Left forelimb (tissue), 1 donor: Measurements from ENCODE around the gene MLANA.

Experiments used
- DNase-seq: peaks from one replicate; pipeline ENCODE4 v3.0.0-alpha.2; 2018; ENCODE audit warnings: low spot score

MLANA gene

DNA sequence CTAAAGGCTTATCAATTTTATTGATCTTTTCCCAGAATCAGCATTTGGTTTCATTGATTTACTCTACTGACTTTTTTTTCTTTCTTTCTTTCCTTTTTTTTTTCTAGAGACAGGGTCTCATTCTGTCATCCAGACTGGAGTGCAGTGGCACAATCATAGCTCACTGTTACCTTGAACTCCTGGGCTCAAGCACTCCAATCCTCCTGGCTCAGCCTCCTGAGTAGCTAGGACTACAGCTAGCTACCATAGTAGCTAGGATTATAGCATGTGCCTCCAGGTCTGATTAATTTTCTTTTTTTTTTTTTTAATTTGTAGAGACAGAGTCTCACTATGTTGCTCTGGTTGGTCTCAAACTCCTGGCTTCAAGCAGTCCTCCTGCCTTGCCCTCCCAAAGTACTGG, 11.7 kb downstream of the MLANA start:
- DNase-seq: no peak

DNA sequence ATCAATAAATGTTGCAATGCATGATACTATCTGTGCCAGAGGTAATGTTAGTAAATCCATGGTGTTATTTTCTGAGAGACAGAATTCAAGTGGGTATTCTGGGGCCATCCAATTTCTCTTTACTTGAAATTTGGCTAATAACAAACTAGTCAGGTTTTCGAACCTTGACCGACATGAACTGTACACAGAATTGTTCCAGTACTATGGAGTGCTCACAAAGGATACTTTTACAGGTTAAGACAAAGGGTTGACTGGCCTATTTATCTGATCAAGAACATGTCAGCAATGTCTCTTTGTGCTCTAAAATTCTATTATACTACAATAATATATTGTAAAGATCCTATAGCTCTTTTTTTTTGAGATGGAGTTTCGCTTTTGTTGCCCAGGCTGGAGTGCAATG, 18.2 kb downstream of the MLANA start:
- DNase-seq: no peak

DNA sequence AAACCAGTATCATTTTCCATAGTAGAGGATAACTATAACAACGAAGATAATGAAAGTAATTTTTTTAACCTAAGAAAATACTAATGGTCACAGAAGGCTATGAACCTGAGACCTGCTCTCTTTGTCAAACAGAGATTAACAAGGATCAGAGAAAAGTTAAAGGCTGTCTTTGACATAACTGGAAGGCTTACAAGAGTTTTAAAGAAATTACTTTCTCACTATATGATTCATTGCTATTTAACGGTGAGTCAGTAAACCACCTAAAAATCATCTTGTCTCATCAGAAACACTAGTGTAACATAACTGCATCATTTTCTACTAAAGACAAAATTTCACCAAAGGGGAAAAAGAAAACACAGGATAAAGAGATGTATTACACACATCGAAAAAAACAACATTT, 19.3 kb downstream of the MLANA start:
- DNase-seq: no peak

DNA sequence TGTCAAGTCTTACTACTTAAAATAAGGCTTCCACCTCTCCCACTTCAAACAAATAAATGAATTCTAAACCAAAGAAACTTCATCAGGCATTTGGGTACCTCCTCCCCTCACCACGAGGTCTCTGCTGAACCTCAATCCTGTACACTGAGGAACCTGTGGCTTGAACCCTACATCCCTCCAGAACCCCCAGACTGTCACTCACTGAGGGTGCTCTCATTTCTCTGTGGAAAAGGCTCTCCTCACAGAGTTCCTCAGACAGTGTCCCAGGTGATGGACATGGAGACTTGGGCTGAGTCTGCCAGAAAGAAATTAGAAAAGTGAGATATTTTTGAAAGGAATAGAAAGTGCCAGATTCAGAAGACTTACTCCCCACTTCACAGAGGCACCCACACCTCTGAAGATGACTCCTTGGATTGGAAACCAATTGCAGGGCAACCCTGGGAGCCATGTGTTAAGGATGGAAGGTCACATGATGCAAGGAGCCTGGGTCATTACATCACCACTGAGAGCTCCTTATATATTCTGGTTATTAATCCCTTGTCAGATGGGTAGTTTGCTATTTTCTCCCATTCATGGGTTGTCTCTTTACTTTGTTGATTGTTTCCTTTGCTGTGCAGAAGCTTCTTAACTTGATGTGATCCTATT, 19.8 kb downstream of the MLANA start:
- no peak for DNase-seq

DNA sequence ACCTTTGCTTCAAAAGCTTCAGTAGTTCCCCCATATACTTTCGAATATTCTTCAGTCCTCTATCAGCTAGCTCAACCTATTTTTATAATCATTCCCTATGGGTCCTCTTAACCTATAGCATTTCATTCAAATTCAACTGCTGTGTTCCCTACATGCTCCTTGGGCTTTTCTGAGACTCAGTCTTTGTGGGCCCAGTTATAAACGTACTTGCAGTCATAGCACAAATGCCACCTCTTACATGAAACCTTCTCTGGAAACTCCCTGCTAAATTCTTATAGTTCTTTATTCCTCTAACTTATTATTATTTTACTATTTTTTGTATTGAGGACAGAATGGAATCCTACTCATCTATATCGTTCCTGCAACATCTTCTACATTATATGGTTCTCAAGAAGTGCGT, 24.7 kb downstream of the MLANA start:
- DNase-seq: no peak

DNA sequence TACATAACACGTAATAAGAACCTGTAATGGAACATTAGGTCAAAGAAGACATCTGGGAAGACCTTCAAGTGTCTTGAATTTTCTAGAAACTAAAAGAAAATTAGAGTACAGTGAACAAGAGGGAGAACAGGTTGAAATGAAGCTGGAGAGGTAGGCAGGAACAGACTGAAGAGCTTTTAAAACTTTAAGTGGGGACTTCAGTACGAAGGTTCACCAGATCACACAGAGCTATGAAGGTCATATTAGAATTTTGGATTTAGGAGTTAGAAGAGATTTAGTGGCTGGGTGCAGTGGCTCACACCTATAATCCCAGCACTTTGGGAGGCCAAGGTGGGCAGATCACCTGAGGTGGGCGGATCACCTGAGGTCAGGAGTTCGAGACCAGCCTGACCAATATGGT, 26.6 kb downstream of the MLANA start:
- DNase-seq: no peak

DNA sequence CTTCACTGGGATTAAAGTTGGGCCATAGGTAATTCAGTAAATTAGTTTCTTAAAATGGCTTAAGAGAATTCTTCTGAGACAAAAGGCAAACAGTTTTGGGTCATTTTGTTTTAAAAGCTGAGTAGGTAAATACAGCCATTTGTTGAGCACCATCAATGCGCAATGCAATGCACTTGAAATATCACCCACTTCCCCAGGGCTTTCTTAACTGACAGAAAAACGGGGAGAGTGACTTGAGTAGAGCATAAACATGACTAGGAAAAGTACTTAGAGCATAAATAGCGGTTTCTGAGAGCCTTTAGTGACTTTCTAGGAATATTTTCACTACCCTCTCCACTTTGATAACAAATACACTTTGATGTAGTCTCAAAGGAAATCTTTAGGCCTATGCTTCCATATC, 27.2 kb downstream of the MLANA start:
- DNase-seq: no peak

DNA sequence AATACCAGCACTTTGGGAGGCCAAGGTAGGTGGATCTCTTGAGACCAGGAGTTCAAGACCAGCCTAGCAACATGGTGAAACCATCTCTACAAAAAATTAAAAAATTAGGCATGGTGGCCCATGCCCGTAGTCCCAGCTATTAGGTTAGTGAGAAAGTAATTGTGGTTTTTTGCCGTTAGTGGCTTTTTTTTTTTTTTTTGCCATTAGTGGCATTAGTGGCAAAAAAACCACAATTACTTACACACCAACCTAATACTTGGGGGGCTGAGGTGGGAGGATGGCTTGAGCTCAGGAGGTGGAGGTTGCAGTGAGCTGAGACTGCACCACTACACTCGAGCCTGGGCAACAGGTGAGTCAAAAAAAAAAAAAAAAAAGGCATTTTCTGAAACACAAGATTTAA, 27.8 kb downstream of the MLANA start:
- DNase-seq: no peak

DNA sequence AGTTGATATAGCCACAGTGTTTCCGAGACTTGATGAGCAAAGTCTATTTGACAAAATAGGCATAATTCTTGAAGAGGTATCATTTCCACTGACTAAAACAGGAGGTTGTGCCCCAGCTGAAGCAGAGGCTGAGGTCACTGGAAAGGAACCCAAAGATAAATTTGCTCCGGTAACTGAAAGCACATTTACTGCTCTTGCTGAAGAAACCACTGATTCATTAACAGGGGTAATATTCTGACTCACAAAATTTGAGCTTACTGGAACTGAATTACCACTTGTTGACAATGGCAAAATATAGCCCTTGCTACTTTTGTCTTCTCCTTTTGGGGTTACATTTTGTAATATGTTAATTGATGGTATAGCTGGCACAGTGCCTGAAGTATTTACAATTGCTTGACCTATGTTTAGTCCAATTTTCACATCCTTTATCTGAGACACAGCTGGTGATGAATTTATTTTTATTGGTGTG, 30.2 kb downstream of the MLANA start:
- DNase-seq: no peak

DNA sequence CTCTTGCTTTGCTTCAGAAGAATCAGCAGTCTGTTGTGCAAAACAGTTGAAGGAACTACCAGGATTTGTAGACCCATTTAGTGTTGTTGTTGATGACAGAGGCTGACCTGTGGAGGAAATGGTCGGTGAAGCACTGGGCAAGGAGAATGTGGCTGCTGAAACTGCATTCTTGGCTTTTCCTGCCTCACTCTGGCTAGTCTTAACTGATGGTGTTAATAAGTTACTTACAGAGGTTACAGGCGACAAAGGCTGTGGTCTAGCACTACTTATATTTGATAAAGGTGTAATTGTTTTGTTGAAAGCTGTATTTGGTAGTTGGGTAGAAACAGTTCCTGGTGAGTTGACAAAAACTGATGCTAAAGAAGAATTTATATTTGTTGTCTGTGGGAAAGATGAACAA, 31.5 kb downstream of the MLANA start:
- DNase-seq: no peak

DNA sequence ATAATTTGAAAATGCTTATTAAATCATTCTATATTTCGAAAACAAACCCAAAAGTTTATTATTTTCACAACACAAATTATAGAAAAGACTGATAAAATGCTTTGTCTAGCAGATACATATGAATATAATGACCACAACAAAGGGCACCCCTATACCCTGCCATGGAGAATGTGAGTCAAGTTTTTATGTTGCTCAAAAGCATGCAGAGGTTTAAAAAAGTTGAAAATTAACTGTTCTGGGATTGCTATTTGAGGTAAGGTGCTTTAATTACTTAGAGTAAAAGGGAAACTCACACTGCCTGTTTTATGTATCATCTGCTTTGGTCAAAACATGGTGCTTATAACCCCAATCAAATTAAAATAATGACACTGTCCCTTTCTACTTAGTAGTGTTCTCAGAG, 41.0 kb downstream of the MLANA start:
- DNase-seq: no peak

DNA sequence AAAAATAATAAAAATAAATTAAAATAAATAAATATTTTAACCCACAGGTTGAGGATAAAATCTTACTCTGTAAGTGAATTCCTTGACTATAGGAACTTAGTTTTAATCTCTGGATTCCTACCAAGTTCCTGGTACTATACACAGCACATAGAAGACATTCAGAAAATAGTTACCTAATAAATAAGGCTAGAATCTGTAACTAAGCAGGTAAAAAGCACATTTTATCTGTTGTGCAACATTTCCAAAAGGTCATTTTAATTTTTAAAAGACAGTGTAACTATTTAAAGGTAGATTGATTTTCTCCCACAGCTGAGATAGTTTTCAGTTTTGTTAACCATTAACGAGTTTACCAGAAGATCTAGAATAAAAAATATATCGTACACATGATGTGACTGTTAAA, 47.8 kb downstream of the MLANA start:
- no peak for DNase-seq

DNA sequence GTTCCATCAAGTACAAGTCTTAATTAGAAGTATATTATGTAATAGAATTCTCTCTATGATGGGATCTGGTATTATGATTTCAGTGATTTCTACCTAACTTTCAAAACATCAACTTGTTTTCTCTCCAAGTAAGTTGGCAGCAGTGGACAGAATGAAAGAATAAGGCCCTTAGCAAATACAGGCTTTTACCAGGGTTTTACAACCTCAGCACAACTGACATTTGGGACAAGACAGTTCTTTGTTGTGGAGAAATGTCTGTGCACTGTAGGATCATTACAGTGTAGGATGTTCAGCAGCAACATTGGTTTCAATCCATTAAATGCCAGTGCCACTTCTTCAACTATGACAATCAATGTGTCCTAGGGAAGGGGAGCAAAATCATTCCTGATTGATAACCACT, 48.8 kb downstream of the MLANA start:
- DNase-seq: no peak

DNA sequence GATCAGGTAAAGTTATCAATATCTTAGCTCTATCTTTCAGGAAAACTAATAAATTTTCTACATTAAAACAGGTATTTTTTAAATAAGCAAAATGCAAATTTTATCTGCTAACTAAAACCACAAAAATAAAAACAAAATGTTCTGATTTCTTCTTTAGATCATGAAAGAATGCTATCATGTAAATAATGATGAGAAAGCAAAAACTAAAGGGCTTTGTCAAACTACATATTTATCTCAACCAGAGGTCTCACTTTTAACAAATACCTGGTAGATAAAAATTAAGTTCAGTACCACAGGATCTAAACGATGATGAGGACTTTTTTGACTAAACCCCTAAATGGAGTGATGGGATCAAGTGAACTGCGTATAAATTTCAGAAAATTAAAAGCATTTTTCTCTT, 50.5 kb downstream of the MLANA start:
- no peak for DNase-seq

DNA sequence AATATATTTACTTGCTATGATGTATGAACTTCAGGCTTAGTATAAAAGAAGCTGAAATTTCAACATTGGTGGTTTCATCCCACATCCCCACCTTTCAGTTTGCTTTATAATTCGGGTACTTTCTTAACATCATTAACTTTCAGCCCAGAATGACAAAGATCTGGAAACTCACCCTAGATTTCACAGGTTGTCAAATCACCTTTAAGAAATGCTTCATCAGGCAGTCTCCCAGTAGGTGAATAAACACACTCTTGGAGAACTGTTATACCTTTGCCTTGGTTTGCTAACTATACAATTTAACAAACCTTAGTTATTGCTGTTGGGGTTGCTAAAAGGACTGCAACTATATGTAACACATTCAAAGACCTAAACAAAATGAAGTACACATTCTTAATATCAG, 54.4 kb downstream of the MLANA start:
- no peak for DNase-seq

DNA sequence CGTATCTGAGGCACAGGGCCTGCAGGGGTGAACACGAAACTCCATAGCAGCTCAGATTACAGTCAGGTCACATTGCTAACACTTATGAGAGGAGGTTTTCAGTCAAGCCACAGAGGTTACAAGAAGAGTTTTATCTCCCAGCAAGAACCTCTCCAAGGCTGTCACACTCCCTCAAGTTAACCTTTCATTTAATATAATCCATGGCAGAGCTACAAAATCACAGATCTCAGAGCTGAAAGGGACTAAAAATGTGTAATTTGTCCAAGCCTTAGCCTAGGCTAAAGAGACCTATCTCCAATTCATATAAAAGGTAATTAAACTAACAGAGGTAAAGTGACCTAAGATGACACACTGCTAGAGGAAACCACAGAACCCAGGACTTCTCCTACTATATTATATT, 57.2 kb downstream of the MLANA start:
- DNase-seq: no peak

DNA sequence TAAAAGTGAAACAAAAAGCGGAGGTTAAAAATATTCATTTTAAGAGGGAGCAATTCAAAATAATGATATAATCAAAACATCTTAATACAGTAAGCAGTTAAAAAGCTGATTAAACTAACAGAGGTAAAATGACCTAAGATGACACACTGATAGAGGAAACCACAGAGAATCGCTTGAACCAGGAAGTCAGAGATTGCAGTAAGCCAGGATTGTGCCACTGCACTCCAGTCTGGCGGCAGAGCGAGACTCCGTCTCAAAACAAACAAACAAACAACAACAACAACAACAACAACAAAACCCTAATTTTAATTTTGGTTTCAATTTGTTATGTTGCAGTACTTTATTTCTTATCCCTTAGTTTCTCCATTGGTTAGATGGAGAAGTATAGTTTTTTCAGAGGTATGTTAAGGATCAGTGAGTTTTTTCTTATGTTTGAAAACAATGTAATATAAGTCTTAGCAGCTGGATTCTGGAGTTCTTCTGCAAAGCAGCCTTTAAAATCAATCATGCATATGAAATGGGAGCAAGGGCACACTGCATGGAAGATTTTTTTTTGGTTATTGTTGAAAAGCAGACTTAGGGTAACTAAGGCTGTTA, 58.5 kb downstream of the MLANA start:
- no peak for DNase-seq

DNA sequence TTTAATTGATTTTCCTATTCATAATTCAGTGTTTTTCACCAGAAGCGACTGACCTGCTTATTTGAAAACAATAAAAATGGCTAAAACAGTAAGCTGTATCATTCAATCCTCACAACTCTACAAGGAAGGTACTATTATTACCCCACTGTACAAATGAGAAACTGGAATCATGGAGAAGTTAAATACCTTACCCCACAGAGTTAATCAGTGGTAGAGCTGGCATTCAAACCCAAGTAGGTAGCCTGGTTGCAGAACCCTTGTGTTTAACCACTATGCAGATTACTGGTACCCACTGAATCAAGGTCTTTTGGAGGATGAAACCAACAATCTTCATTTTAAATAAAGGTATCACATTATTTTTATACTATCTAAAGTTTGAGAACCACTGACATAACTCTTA, 59.6 kb downstream of the MLANA start:
- no peak for DNase-seq

DNA sequence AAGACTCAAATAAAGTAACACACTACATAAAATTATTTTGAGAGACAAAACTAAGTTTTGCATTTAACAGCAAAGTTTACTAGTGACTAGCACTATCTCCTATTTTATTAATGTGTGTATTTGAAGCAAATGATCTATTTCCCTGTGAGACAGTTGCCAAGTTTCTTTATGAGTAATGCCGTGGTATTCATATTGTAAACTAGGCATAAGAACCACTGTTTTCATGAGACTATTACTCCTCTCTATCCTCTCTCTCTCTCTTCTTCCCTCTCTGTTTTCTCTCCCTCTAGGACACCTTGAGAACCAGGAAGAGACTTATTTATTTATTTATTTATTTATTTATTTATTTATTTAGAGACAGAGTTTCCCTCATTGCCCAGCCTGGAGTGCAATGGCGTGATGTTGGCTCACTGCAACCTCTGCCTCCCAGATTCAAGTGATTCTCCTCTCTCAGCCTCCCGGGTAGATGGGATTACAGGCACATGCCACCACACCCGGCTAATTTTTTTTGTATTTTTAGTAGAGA, 61.1 kb downstream of the MLANA start:
- DNase-seq: no peak

DNA sequence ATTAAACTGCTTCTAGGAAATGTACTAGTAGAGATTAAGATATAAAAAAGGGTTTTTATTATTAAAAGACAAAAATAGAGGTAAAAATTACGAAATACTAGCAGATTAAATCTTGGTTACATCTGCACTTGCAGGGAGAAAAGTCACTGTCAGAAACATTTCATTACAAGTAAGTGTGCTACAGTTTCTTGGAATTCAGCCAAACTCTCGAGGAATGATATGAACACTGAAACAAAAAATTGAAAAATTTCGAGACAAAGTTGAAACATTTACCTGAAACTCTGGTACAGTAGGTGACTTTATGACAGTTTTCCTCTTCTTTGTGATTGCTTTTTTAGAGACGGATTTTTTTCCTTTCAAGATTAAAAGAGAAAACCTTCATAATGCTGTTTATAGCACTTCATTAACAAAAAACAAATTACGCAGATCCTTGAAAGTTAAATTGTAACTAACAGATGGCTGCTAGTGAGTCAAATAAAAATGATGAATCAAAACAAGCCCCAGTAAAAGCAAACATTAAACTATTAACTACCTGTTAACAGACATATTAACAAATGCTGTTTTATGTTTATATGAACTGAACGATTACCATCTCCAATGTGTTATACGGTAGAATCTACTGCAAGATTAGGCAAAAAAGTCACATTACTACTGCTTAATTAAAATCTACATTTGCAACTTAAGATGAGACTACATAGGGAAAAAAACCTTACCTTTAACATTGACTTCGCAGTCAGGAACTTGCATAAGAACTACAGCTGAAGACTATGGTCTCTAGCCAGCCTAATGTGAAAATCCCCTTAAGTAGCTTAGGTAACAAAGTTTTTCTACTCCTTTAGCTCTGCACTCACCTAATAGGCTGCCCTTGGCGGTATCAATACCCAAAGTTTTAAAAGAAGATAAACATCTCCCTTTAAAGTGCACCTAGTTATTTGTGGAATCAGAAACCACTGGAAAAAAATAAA, 63.3 kb downstream of the MLANA start:
- DNase-seq: no peak

DNA sequence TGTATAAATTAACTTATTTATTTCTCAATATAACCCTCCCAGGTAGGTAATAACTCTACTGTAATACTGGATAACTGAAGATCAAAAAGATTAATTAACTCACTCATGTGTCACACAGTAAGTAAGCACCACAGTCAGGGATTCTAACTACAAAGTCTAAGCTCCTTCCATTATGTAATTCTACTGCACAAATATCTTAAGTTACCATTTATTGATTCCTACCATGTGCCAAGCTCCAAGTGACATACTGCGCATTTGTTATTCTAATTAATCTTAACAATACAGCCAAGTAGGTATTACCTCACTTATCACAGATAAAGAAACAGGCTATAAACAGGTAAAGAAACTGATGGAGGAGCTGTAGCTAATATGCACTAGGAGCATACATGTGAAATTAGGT, 66.5 kb downstream of the MLANA start:
- DNase-seq: no peak

DNA sequence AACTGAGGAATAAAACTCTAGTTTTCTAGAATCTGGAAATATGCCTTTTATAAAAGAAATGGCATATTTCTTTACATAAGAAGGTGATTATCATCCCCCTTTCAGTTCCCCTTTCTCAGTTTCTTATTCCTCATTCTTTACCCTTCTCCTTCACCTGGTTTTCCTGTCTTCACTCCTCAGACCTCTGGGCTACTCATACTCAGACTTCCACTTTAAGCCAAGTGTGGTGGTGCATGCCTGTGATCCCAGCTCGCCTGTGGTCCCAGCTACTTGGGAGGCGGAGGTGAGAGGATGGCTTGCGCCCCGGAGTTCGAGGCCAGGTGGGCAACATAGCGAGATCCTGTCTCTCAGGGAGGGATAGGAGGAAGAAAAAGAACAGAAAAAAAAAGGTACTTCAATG, 67.6 kb downstream of the MLANA start:
- no peak for DNase-seq
